IPS-18c (cell line): ENCODE data around the gene BAHCC1.

ENCODE experiments used
- H3K4me3 ChIP-seq: 2 replicates; pipeline ENCODE4 v1.7.0; 2013; ENCODE audit warnings: low read depth, mild to moderate bottlenecking, low read length, moderate library complexity; ENCODE audit not compliant: insufficient read depth
- H3K9me3 ChIP-seq: one replicate; pipeline ENCODE4 v1.6.1; 2013; ENCODE audit warnings: mild to moderate bottlenecking, low read length, moderate library complexity; ENCODE audit not compliant: control insufficient read depth, insufficient read depth

Gene BAHCC1

DNA sequence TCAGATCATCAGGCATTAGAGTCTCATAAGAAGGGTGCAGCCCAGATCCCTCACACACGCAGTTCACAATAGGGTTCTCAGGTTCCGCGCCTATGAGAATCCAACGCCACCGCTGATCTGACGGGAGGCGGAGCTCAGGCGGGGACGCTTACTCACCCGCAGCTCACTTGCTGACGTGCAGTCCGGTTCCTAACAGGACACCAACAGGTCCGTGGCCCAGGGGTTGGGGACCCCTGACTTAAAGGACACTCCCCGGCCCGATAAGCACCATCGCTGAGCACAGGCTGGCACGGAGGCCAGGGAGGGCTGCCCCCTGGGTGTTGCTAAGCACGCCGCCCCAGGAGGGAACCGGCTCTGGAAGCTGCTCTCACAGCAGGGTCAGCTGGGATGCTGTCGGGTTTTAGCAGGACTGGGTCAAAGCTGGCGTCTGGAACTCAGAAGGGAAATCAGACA lies 30.1 kb upstream of the BAHCC1 start:
- Histone ChIP-seq H3K4me3 (no peak overlapping the region; the same call in 1 of the 2 replicates), H3K9me3 (peaks cover 2% of the 10 kb centered on the region)

DNA sequence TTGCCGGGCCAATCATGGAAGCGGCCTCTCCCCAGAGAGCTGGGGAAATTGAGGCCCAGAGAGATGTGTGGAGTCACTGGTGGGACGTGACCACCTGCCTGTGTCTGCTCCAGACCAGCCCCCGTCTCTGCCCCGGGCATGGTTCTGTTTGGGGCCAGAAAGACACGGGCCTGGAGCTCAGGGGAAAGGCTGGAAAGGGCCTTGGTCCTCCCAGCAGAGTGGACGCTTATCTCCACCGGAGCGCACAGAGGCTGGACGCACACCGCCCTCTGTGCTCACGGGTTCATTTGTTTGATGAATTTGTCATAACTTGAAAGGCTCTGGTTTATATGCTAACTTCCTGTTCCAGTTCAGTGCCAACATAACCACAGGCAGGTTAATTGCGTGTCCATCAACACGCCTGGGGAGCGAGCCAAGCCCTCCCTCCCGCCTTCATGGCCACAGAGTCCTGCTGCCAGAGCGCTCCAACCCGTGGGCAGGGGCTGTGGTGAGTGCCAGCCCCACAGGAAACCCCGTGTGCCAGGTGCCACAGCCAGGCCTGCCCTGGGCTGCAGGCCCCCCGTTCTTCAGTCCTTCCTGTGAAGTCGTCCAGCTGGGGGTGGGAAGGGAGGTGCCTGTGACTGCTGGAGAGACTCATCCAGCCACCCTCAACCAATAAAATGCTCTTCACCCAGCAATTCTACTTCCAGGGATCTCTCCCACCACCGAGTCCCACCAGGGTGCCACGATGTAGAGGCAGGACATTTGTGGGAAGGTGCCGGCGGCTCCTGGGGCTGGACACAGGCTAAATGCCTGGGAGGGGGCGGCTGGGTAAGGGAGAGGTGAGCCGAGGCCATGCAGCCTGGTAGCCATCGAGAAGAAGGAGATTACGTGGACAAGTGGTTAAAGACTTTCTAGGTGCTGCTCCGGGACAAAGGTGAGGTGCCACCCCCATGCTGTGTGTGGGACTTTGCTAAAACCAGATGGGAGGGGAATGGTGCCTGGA lies 29.4 kb upstream of the BAHCC1 start:
- Histone ChIP-seq H3K4me3 (no peak overlapping the region; the same call in 1 of the 2 replicates), H3K9me3 (peaks cover 2% of the 10 kb centered on the region)

GRCh38 chr17:81366648-81367047 lies 28.6 kb upstream of the BAHCC1 start:
- Histone ChIP-seq H3K9me3 (peaks cover 2% of the 10 kb centered on the region), H3K4me3 (no peak overlapping the region)

DNA sequence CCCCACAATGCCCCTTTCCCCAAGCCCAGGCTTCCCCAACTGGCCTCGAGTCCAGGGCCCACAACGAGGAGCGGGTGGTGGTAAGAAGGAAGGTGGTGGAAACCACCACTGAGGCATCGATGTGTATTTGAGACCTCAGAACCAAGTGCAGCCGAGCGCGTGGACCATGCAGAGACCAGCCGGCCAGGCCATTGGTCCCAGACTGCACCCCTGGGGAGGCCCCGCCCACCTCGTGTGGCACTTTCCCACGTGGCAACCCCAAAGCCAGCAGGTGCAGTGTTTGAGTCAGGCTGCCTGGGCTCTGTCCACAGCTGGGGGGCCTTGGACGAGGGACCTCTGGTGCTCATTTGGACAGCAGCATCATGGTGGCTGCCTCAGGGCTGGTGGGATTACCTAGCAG lies 28.1 kb upstream of the BAHCC1 start:
- Histone ChIP-seq H3K9me3 (peaks cover 2% of the 10 kb centered on the region), H3K4me3 (no peak overlapping the region)

DNA sequence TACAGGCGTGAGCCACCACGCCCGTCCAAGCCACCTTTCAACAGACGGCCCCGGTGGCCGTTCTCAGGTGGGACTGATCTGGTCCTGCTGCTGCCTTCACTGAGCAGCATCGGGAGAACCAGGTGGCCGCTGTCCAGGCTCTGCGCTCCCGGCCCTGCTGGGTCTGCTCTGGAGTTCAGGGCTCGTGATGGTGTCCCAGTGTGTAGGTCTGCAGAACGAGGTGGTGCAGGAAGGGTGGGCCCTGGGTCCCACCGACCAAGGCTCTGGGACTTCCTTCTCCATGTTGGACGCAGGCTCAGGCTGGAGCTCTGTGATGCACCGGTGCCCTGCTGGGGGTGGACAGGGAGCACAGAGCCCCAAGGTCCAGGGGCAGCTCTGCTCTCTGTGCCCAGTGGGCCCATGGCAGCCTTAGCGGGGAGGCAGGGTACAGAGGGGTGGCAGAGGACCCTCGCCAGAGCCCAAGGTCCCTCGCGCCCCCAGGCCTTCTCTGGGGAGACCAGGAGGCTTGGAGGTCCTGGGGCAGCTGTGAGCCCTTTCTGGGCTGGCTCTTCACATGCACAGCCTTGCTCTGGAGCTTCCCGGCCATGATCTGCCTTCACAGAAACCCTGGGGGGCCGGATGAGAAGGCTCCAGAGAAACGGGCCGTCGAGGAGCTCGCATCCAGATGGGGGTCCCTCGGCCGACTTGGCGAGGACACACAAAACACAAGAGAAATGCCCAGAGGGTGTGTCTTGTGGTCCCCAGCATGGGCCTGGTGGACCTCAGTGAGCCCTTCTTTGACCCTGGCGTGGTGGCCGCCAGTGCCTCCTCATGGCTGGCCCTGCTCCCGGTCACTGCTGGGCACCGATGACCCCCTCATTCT lies 26.9 kb upstream of the BAHCC1 start:
- no peak overlapping the region for H3K4me3 ChIP-seq
- H3K9me3 ChIP-seq, result peaks cover 2% of the 10 kb centered on the region

DNA sequence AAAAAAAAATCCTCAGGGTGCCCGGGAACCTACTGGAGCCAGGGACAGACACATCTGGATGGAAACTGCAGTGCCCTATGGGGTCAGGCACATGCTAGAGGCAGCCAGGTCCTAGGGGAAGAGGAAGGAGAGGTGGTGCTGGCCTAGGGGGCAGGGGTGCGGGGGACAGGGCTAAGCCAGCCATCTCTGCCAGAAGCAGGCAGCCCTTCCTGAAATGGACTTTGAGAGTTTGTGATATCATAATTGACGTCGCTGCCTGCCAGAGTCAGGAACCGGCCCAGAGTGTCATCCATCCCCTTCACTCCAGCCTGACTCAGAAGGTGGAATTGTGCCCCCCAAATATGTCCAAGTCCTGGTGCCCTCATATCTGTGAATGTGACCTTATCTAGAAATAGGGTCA lies 25.0 kb upstream of the BAHCC1 start:
- no peak overlapping the region for H3K4me3 ChIP-seq

GRCh38 chr17:81371910-81372760 lies 23.1 kb upstream of the BAHCC1 start:
- Histone ChIP-seq H3K4me3 (no peak overlapping the region), H3K9me3 (peaks cover 2% of the 10 kb centered on the region)

More for the DNA sequence above, 25.0 kb upstream of the BAHCC1 start:
- peaks cover 2% of the 10 kb centered on the region for H3K9me3 ChIP-seq

DNA sequence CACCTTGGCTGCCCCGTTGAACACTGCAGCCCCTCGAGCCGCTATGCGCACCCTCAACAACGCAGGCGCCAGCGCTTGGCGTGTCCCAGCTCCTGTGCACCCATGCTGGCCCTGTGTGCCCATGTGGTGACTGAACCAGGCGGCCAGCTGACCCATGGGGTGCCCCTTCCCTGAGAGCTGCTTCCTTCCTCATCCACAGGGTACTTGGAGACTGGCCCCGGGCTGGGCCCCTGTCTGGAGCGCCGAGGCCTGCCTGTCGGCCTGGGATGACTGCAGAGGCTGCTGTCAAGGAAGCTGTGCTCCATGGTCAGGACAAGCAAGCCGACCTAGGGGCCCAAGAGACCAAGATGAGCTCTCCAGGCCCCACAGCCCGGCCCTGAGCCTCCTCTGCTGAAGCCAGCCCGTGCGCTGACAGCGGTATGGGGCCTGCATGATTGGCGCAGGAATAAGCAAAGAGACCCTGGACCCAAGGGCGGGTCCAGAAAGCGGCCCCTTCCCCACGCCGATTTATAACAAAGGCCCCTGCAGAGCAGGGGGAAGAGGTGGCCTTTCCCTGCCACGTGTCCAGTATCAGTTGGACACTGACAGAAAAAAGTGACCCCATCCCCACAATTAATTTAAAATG lies 21.6 kb upstream of the BAHCC1 start:
- Histone ChIP-seq H3K9me3 (no peaks in the 10 kb centered on the region), H3K4me3 (no peak overlapping the region)

DNA sequence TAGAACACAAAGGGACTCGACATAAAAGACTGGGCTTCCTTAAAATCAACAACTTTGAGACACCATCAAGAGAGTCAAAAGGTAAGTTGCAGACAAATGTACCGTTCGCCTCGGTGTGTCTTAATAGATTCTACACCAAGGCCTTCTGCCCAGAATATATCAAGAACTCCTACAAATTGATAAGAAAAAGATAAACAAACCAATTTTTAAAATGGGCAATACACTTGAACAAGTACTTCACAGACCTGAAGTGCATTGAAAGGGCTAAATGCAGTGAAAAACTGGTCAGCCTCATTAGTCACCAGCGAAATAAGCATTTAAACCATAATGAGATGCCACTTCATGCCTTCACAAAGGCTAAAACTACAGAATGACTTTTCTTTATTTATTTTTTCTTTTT lies 20.4 kb upstream of the BAHCC1 start:
- no peaks in the 10 kb centered on the region for H3K9me3 ChIP-seq
- no peak overlapping the region for H3K4me3 ChIP-seq

DNA sequence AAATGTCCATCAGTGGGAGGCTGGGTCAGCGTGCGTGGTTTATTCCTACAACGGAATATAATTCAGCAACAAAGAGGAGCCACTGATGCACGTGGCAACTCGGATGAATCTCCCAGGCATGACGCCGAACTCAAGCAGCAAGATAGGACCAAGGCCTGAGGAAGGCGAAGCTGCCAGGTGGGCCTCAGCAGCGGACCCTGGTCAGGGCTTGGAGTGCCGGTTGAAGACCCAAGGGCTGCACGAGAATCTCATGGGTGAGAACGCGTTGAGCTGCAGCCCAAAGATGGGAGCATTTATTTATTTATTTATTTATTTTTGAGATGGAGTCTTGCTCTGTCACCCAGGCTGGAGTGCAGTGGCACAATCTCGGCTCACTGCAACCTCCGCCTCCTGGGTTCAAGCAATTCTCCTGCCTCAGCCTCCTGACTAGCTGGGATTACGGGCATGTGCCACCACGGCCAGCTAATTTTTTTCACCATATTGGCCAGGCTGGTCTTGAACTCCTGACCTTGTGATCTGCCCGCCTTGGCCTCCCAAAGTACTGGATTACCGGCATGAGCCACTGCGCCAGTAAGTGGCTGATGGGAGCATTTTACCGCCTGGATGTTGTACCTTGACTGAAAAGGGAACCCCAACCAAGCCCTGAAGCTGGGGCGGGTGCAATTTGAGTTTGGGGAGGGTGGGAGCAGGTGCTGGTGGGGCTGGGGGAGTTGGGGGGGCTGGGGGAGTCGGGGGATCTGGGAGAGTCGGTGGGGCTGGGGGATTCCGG lies 18.1 kb upstream of the BAHCC1 start:
- H3K4me3 ChIP-seq, result no peak overlapping the region

DNA sequence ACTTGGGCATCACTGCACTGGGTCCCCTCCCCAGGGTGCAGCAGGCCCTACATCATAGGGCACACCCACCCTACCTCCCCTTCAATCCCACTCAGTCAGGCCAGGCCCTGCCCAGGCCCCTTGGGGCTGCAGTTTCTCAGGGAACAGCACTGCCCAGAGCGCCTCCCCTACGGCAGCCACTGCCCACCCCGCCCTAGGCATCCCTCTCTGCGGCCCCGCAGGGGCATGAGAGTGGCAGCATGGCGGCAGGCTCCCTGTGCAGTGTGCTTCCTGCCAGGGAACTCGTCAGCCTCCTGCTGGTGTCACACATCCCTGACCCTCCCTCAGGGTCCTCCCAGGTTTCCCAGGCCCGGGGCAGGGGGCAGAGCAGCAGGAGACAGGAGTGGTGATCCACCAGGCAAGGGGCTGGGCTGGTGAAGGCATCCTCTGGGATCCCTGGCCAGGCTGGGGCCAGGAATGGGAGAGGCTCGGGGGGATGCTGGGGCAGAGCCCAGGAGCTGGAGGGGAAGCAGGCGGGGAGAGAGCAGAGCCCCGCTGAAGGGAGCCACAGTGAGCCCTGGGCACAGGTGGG lies 16.2 kb upstream of the BAHCC1 start:
- no peak overlapping the region for H3K4me3 ChIP-seq
- H3K9me3 ChIP-seq, result no peaks in the 10 kb centered on the region

More for the DNA sequence above, 18.1 kb upstream of the BAHCC1 start:
- H3K9me3 ChIP-seq, result no peaks in the 10 kb centered on the region

- no peak overlapping the region for H3K4me3 ChIP-seq
- H3K9me3 ChIP-seq, result no peaks in the 10 kb centered on the region
Observed at GRCh38 chr17:81379523-81379942, 15.7 kb upstream of the BAHCC1 start.

GRCh38 chr17:81380131-81380530 lies 15.1 kb upstream of the BAHCC1 start:
- H3K4me3 ChIP-seq, result no peak overlapping the region
- H3K9me3 ChIP-seq, result no peaks in the 10 kb centered on the region

DNA sequence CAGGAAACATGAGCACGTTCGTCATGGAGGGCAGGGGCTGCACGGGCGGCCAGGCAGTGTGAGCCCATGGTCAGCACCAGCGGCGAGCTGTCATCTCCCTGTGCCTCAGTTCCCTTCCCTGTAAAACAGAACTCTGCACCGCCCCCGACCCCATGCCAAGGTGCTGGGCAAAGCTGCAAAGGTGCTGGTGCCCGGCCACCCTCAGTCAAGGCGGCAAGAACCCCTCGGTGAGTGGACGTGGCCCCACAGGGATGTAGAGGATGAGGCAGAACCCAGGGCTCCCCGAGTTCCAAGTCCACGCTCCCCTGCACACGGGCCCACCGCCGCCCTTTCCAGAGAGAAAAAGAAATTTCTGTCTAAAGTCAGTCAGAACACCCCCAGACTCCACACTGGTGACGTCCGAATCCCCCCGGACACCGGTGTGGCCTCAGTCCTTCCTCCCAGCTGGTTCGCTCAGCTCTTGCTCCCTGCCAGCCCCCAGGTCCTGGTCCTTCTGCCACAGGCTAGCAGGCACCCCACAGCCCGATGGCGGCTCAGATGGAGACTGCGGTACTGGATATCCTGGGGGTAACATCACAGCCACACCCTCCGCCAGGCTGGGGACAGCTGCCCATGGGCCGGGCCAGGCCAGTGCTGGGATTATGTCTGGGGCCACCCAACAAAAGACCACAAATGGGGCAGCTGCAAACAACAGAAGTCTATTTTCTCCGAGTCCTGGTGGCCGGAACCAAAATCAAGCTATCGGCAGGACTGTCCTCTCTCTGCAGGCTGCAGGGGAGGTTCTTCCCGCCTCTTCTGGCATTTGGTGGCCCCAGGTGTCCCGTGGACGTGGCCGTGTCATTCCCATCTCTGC lies 14.4 kb upstream of the BAHCC1 start:
- Histone ChIP-seq H3K9me3 (no peaks in the 10 kb centered on the region), H3K4me3 (no peak overlapping the region)
